Skeletal muscle tissue (tissue), 4 donors: ENCODE measurements around the gene MEPCE. TPM values are rescaled to one million over a fixed set of nuclear protein-coding genes. Genes with fewer than 3 reads are reported as not detected.
A peak's percentile ranks its signal among the peaks of the same experiment; 100 is the strongest.

Experiments
- H3K27ac ChIP-seq: one replicate; pipeline ENCODE4 v1.7.0; 2013; ENCODE audit warnings: mild to moderate bottlenecking, low read depth, low read length, inconsistent platforms
- H3K27me3 ChIP-seq, 3 donors: one replicate each; pipeline ENCODE4 v1.7.0; 2013; ENCODE audit warnings: low read length in 3 of 3; ENCODE audit not compliant: control insufficient read depth in 3 of 3, insufficient read depth in 3 of 3
- H3K36me3 ChIP-seq, 3 donors: one replicate each; pipeline ENCODE4 v1.7.0; 2013; ENCODE audit warnings: low read length in 3 of 3; ENCODE audit not compliant: control insufficient read depth in 3 of 3, insufficient read depth in 3 of 3
- H3K4me1 ChIP-seq, 3 donors: one replicate each; pipeline ENCODE4 v1.7.0; 2013; ENCODE audit warnings: low read length in 3 of 3, mild to moderate bottlenecking in 3 of 3; ENCODE audit not compliant: control insufficient read depth in 3 of 3, insufficient read depth in 3 of 3
- H3K4me3 ChIP-seq, 3 donors: one replicate each; pipeline ENCODE4 v1.7.0; 2013; ENCODE audit warnings: low read length in 3 of 3
- H3K9ac ChIP-seq, 3 donors: one replicate each; pipeline ENCODE4 v1.7.0; 2013; ENCODE audit warnings: low read length in 3 of 3, mild to moderate bottlenecking in 3 of 3, moderate library complexity in 2 of 3, low read depth in 1 of 3
- H3K9me3 ChIP-seq, 3 donors: one replicate each; pipeline ENCODE4 v1.7.0; 2013; ENCODE audit warnings: low read length in 3 of 3; ENCODE audit not compliant: control insufficient read depth in 3 of 3
- total RNA-seq: library from RNA; depleted of rRNA; stranded (reverse); fragments of >200 nt; gene quantifications from one replicate; pipeline ENCODE4 v1.2.3, GENCODE V29; 2014
- donor health status: Osteomylitis.

MEPCE gene
- total RNA-seq, 1 donor from 2014 or later = 30.8 TPM

GRCh38 chr7:100471021-100471420, 41.4 kb downstream of the MEPCE start:
- Histone ChIP-seq H3K9ac (no peak overlapping the region), H3K27me3 (no peaks in the 10 kb centered on the region), H3K36me3 (peaks cover 7 to 11% (median 10%) of the 10 kb centered on the region in 3 donors), H3K4me1 (peaks cover 6 to 14% (median 13%) of the 10 kb centered on the region in 3 donors), H3K27ac (no peak overlapping the region), H3K4me3 (no peak overlapping the region), H3K9me3 (no peaks in the 10 kb centered on the region)

GRCh38 chr7:100472121-100472851, 42.7 kb downstream of the MEPCE start:
- Histone ChIP-seq H3K36me3 (peaks cover 10 to 13% (median 13%) of the 10 kb centered on the region in 3 donors), H3K27ac (no peak overlapping the region), H3K27me3 (no peaks in the 10 kb centered on the region), H3K9me3 (no peaks in the 10 kb centered on the region), H3K9ac (no peak overlapping the region), H3K4me3 (no peak overlapping the region), H3K4me1 (peaks cover 17 to 25% (median 25%) of the 10 kb centered on the region in 3 donors)

GRCh38 chr7:100472854-100473499, 43.3 kb downstream of the MEPCE start:
- no peaks in the 10 kb centered on the region for H3K9me3 ChIP-seq
- no peak overlapping the region for H3K27ac ChIP-seq
- no peaks in the 10 kb centered on the region for H3K27me3 ChIP-seq
- H3K9ac ChIP-seq = peak overlapping the region in 1 of 3 donors; percentile 8
- H3K4me3 ChIP-seq = no peak overlapping the region
- H3K36me3 ChIP-seq = peaks cover 10 to 13% (median 11%) of the 10 kb centered on the region in 3 donors
- peaks cover 20 to 29% (median 27%) of the 10 kb centered on the region in 3 donors for H3K4me1 ChIP-seq

- Histone ChIP-seq H3K9ac (peak overlapping the region in 1 of 3 donors; percentile 40), H3K27me3 (no peaks in the 10 kb centered on the region), H3K36me3 (peaks cover 10 to 13% (median 11%) of the 10 kb centered on the region in 3 donors), H3K4me1 (peaks cover 24 to 27% (median 25%) of the 10 kb centered on the region in 3 donors), H3K4me3 (no peak overlapping the region), H3K27ac (no peak overlapping the region), H3K9me3 (no peaks in the 10 kb centered on the region)
Observed at GRCh38 chr7:100475549-100475948, 45.9 kb downstream of the MEPCE start.

GRCh38 chr7:100476101-100476780, 46.6 kb downstream of the MEPCE start:
- no peaks in the 10 kb centered on the region for H3K27me3 ChIP-seq
- no peaks in the 10 kb centered on the region for H3K9me3 ChIP-seq
- peak overlapping the region in 2 of 3 donors; percentile 57 to 93 for H3K9ac ChIP-seq
- H3K4me3 ChIP-seq = peak overlapping the region; percentile 15 to 88 (median 29)
- H3K4me1 ChIP-seq = peaks cover 24 to 27% (median 25%) of the 10 kb centered on the region in 3 donors
- no peak overlapping the region for H3K27ac ChIP-seq
- H3K36me3 ChIP-seq = peaks cover 8 to 13% (median 10%) of the 10 kb centered on the region in 3 donors

- no peaks in the 10 kb centered on the region for H3K9me3 ChIP-seq
Observed at GRCh38 chr7:100476903-100477870, 47.6 kb downstream of the MEPCE start.

DNA sequence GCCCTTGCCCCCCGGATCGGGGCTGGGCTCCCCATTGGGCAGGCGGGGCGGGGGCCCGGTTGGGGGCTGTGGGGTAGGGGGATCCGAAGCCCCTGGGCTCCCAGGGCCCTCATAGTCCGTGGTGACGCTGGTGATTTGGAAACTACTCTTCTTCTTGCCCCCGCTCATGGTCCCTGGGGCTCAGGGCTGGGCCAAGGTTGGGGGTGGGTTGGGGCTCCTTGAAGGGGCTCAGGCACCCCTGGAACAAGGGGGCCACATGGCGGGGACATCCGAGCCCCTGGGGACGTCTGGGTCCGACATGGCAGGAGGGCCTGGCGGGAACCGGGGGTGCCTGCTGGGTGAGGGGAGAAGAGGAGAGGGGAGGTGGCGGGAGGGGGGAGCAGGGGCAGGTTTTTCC, 48.2 kb downstream of the MEPCE start:
- H3K27me3 ChIP-seq = no peaks in the 10 kb centered on the region
- H3K9me3 ChIP-seq = no peaks in the 10 kb centered on the region
- peak overlapping the region; percentile 85 to 88 (median 88) for H3K4me3 ChIP-seq
- H3K9ac ChIP-seq = peak overlapping the region; percentile 92 to 95 (median 93)
- peaks cover 28 to 30% (median 29%) of the 10 kb centered on the region in 3 donors for H3K4me1 ChIP-seq
- peak overlapping the region; percentile 93 for H3K27ac ChIP-seq
- peaks cover 8 to 10% (median 9%) of the 10 kb centered on the region in 3 donors for H3K36me3 ChIP-seq

More at GRCh38 chr7:100476903-100477870, 47.6 kb downstream of the MEPCE start:
- peak overlapping the region; percentile 49 to 88 (median 85) for H3K4me3 ChIP-seq
- peak overlapping the region; percentile 57 to 93 (median 61) for H3K9ac ChIP-seq
- peak overlapping the region; percentile 93 for H3K27ac ChIP-seq
- peaks cover 24 to 27% (median 25%) of the 10 kb centered on the region in 3 donors for H3K4me1 ChIP-seq
- peaks cover 8 to 10% (median 10%) of the 10 kb centered on the region in 3 donors for H3K36me3 ChIP-seq
- no peaks in the 10 kb centered on the region for H3K27me3 ChIP-seq

DNA sequence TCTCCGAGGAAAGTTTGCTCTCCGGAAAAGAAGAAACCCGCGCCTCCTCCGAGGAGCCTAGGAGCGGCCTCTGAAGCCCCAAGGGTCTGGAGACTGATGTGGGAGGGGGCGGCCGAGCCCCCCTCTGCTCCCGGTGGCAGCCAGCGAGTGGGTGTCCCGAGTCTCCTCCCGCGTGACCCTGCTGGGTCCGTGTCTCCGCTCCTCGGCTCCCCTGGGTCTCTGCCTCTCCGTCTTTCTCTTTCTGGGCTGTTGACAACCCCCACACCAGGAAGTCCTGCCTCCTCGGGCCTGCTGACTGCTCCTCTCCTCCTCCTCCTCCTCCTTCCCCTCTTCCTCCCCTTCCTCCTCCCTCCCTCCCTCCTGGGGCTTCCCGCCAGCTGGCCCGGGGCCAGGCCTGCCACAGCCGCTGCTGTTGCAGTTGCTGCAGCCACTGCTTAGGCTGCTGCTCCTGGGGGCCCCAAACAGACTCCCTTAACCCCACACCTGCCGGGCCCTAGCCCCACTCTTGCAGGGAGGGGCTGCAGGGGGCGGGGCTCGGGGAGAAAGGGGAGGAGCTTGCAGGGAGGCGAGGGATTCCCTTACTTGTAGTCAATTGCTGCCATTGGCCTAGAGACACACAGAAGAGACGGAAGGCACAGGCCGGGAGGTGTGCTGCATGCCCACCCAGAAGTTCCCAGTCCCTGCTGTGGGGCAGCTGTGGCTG, 49.5 kb downstream of the MEPCE start, which contains the start of gene TSC22D4:
TSS of gene TSC22D4 (minus strand) at position 257 of the 703 bp plus-strand sequence. CDS start 1,176 bp downstream, outside the sequence.
- H3K4me1 ChIP-seq = peaks cover 28 to 31% (median 30%) of the 10 kb centered on the region in 3 donors
- peak within 1 kb of the TSS; percentile 92 to 95 (median 93) for H3K9ac ChIP-seq
- peaks cover 3 to 7% (median 5%) of the 10 kb centered on the region in 3 donors for H3K36me3 ChIP-seq
- H3K27ac ChIP-seq = peak within 1 kb of the TSS; percentile 93
- peak within 1 kb of the TSS; percentile 85 to 88 (median 88) for H3K4me3 ChIP-seq
- H3K9me3 ChIP-seq = no peaks in the 10 kb centered on the region
- H3K27me3 ChIP-seq = no peaks in the 10 kb centered on the region
